Activated naive CD4-positive, alpha-beta T cell treated with anti-CD3 and anti-CD28 coated beads, Interleukin-2, amount 50 U/mL, for 24 hours (primary cell): ENCODE data around the gene ERN2.
A peak's percentile ranks its signal among the peaks of the same experiment; 100 is the strongest.

Experiments
- H3K27ac Mint-ChIP-seq: one replicate; pipeline ENCODE4 v1.8.0; 2021; ENCODE audit warnings: mild to moderate bottlenecking, mixed read lengths
- H3K27me3 Mint-ChIP-seq: one replicate; pipeline ENCODE4 v1.8.0; 2021; ENCODE audit warnings: mixed read lengths
- H3K36me3 Mint-ChIP-seq: one replicate; pipeline ENCODE4 v1.8.0; 2021; ENCODE audit warnings: mixed read lengths
- H3K4me1 Mint-ChIP-seq: one replicate; pipeline ENCODE4 v1.8.0; 2021; ENCODE audit warnings: mixed read lengths
- H3K4me3 Mint-ChIP-seq: one replicate; pipeline ENCODE4 v1.8.0; 2021; ENCODE audit warnings: mild to moderate bottlenecking, mixed read lengths
- H3K9me3 Mint-ChIP-seq: one replicate; pipeline ENCODE4 v1.8.0; 2021; ENCODE audit warnings: mixed read lengths

The ERN2 gene

DNA sequence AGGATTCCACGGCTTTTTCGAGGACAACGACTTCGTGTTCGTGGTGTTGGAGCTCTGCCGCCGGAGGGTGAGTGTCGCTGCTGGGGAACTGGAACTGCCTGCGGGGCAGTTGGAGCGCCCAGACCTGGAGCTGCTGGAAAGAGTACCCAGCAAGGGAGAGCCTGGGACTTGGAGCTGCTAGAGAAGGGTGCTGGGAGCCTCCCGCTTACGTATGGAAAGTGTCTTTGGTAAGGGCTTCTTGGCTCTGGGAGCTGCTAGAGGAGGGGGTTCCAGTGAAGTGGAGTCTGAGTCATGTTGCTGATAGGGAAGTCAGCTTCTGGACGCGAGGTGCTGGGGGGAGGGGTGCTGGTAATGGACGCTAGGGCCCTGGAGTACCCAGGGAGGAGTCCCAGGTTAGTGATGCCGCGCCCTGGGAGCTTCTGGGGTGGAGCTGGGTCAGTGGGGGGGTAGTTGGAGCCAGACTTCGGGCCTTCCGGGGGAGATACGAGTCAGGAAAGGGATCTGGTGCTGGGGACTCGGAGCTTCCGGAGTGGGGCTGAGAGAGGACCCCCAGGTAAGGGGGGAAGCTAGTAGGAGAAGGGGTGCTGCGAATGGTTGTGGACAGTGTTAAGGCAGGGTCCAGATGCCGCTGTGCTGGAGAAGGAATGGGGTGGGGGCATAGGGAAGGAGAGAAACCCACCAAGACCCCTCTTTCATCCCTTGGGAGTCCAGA is 33.6 kb downstream of the ERN2 start:
- H3K27me3 Mint-ChIP-seq: no peaks in the 10 kb centered on the region
- H3K9me3 Mint-ChIP-seq: no peaks in the 10 kb centered on the region
- H3K4me3 Mint-ChIP-seq: peak overlapping the region; percentile 84
- peaks cover 2% of the 10 kb centered on the region for H3K36me3 Mint-ChIP-seq
- H3K27ac Mint-ChIP-seq: no peak overlapping the region
- H3K4me1 Mint-ChIP-seq: peaks cover 9% of the 10 kb centered on the region

DNA sequence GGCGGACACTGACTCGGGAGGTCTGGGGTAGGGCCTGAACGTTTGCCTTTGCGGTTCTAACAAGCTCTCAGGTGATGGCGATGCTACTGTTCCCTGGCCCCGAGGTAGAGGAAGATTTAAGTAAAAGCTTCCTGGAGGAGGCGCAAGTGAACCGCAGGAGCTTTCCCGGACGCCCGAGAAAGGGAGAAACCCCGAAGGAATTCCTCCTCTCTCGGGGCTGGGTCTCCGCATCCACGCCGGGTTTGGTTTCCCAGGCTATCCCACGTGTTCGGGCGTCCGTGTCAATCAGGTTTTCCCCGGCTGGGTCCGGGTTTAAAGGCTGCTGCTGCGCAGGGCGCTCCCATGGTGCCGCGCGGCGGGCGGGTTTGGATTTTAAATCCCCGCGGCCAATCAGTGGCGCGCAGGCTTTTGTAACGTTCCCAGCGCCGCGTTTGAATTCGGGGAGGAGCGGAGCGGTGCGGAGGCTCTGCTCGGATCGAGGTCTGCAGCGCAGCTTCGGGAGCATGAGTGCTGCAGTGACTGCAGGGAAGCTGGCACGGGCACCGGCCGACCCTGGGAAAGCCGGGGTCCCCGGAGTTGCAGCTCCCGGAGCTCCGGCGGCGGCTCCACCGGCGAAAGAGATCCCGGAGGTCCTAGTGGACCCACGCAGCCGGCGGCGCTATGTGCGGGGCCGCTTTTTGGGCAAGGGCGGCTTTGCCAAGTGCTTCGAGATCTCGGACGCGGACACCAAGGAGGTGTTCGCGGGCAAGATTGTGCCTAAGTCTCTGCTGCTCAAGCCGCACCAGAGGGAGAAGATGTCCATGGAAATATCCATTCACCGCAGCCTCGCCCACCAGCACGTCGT is 34.4 kb downstream of the ERN2 start, which contains the start of gene PLK1:
TSS of gene PLK1 (plus strand) at position 460 of the 844 bp plus-strand sequence. CDS start at position 504, 44 bp downstream.
- Mint-ChIP-seq H3K27me3 (no peaks in the 10 kb centered on the region), H3K36me3 (peaks cover 2% of the 10 kb centered on the region), H3K27ac (peak within 1 kb of the TSS; percentile 8), H3K4me1 (peaks cover 9% of the 10 kb centered on the region), H3K4me3 (peak within 1 kb of the TSS; percentile 84), H3K9me3 (no peaks in the 10 kb centered on the region)

DNA sequence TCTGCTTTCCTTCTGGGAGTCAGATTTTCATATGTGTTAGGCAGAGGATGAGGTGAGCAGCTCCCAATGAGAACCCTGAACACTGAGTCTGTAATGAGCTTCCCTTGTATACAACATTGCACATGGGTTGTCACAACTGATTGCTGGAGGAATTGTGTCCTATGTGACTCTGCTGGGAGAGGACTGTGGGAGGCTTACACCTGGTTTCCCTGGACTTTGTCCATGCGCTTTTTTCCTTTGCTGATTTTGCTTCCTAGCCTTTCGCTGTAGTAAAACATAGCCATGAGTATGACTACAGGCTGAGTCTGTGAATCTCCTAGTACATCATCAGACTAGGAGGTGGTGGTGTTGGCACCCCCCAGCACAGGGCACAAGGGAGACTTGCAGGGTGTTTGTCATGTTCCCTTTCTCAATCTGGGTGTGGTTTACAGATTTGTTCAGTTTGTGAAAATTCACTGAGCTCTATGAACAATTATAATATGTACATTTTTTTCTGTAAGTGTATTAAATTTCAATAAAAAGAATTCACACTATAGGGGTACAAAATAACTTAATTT is 36.0 kb downstream of the ERN2 start:
- Mint-ChIP-seq H3K9me3 (no peaks in the 10 kb centered on the region), H3K27me3 (no peaks in the 10 kb centered on the region), H3K27ac (no peak overlapping the region), H3K4me1 (peaks cover 9% of the 10 kb centered on the region), H3K36me3 (peaks cover 2% of the 10 kb centered on the region), H3K4me3 (peak overlapping the region; percentile 84)

DNA sequence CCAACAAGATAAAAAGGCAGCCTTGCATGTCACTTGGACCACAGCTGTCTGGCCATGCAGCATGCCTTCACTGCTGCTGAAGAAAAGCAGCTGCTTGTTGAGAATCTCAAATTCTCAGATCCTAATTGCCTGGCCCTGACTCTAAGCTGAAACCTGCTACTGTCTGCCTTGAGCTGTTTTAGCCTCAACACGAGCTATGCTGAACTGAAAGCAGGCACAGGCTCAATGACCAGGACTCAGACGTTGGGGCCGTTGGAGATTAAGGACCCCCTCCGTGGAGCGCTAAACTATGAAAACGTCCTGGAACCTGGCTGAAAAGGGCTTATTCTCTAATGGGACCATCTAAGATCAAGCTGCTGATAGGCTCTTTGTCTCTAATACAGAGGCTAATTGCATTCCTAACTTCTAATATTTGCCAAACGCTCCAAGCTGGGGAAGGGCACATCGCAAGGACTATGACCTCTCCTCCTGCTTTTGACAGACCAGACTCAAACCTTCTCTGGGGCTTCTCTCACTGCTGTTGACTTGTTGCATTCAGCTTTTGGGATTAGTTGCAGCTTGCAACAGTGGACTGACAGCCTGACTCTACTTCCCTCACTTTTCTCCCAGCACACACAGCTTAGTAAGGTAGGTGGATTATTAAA is 38.9 kb downstream of the ERN2 start:
- Mint-ChIP-seq H3K9me3 (no peaks in the 10 kb centered on the region), H3K36me3 (no peaks in the 10 kb centered on the region), H3K27ac (no peak overlapping the region), H3K4me3 (no peak overlapping the region), H3K4me1 (peaks cover 8% of the 10 kb centered on the region), H3K27me3 (no peaks in the 10 kb centered on the region)

DNA sequence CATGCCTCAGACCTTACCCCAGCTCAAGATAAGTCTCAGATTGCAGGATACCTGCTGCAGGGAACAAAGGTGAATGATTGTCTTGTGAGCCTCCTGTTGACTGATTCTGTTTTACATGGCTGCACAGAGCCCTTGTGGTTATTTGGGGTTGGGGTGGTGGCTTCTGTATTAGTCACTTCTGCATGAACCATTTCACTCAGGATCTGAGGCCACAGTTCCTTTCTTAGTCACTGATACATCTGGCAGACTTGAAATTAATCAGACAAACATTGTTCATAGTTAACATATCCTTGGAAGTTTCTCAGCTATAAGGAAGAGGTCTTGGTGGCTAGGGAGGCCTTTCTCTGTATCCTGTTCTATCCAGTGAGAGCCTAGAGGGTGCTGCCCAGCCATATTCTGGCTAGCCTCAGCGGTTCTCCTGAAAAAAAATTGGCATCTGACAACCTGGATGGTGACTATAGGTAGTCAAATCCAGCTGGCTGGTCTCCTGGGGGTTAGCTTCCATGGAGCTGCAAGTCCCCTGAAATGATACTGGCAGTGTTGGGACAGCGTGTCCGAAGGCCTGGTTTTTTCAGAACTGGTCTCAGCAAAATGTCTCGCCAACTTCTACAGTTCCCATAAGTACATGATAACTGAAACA is 42.8 kb downstream of the ERN2 start:
- no peak overlapping the region for H3K4me3 Mint-ChIP-seq

DNA sequence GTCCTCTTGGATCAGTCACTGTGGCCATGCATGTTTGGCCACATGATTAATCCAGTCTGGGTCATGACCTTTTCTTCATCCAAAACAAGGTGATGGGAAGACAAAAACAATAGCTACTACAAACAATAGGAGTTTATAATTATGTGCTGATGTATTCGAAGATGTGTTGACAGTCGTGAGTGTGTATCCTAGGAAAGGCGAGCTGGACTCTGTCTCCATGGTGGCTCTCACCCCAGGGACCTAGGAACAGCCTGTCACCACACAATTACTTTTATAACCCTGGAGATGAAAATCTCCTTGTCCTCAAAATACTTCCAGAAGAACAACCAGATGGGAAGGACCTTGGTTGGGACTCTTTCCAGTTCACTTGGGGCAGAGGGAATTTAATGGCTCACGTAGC is 44.1 kb downstream of the ERN2 start:
- Mint-ChIP-seq H3K27me3 (no peaks in the 10 kb centered on the region), H3K9me3 (no peaks in the 10 kb centered on the region), H3K4me1 (peaks cover 6% of the 10 kb centered on the region), H3K36me3 (peaks cover 13% of the 10 kb centered on the region), H3K27ac (no peak overlapping the region), H3K4me3 (no peak overlapping the region)

More for the DNA sequence above, 42.8 kb downstream of the ERN2 start:
- Mint-ChIP-seq H3K27me3 (no peaks in the 10 kb centered on the region), H3K4me1 (peaks cover 6% of the 10 kb centered on the region), H3K36me3 (peaks cover 9% of the 10 kb centered on the region), H3K27ac (no peak overlapping the region), H3K9me3 (no peaks in the 10 kb centered on the region)

DNA sequence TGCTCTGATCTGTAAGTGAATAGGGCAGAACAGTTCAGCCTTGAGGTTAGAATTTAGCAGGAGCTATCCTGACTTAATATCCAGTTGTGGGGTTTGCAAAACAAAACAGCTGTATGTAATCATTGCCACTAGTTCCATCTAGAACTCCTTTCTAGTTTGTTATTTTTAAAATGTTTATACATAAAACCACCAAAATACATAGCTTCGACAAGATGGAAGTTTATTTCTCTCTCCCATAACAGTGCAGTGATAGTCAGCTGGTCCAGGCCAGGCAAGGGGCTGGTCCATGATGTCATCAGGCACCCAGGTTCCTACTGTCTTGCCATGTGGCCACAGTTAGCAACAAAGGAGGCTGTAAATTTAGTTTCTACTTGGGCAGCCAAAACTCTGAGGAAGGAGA is 44.8 kb downstream of the ERN2 start:
- Mint-ChIP-seq H3K4me3 (no peak overlapping the region), H3K9me3 (no peaks in the 10 kb centered on the region), H3K36me3 (peaks cover 13% of the 10 kb centered on the region), H3K27ac (peak overlapping the region; percentile 11), H3K4me1 (peaks cover 6% of the 10 kb centered on the region), H3K27me3 (no peaks in the 10 kb centered on the region)

DNA sequence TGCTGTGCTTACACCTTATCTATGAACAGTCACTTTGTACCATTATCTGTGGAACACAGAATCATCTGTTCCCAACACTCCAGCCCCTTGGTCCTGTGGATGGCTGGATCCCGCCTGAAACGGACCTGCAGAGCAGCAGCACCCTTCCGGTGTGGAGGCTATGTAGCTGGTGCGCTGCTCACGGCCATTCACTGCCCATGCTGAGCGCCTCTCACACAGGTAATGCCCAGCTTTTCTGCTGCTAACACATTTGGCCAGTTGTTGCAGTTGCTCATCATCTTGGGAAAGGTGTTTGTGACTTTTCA is 45.7 kb downstream of the ERN2 start:
- H3K27me3 Mint-ChIP-seq: no peaks in the 10 kb centered on the region
- no peak overlapping the region for H3K4me3 Mint-ChIP-seq
- H3K36me3 Mint-ChIP-seq: peaks cover 13% of the 10 kb centered on the region
- peaks cover 6% of the 10 kb centered on the region for H3K4me1 Mint-ChIP-seq
- H3K9me3 Mint-ChIP-seq: no peaks in the 10 kb centered on the region
- H3K27ac Mint-ChIP-seq: no peak overlapping the region

DNA sequence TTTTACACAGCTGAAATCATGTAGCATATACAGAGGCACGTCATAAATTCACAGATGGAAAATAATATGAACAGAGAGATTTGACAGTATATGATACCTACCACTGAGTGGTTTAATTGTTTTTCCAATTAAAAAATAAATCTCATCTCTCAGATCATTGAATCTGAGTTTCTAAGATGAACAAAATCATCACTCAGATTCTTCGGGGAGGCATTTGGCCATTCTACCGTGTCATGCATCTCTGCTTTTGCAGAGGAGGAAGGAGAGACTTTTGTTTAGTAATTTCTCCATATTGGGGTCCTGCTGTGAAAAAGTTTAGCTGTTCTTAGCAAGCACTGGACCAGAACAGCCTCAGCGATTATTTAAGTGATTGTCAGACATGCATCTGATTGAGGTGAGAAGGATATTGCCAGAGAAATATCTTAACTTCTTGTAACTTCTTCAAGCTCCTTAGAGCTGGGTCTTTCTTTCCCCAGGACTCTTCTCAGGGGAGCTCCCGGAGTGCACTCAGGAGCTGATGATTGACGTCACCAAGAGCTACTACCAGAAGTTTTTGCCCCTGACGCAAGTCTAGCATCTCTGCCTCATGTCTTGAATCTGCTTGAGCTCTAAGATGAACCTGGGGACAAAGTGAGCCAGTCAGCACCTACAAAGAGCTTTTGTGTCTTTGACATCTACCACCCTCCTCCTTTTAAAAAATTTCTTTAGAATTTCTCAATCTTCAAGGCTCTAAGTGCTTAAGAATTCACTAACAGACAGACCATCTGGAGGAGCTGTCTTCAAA is 46.3 kb downstream of the ERN2 start:
- Mint-ChIP-seq H3K27ac (no peak overlapping the region), H3K4me1 (peaks cover 6% of the 10 kb centered on the region), H3K4me3 (no peak overlapping the region), H3K9me3 (no peaks in the 10 kb centered on the region), H3K36me3 (peaks cover 15% of the 10 kb centered on the region), H3K27me3 (no peaks in the 10 kb centered on the region)

DNA sequence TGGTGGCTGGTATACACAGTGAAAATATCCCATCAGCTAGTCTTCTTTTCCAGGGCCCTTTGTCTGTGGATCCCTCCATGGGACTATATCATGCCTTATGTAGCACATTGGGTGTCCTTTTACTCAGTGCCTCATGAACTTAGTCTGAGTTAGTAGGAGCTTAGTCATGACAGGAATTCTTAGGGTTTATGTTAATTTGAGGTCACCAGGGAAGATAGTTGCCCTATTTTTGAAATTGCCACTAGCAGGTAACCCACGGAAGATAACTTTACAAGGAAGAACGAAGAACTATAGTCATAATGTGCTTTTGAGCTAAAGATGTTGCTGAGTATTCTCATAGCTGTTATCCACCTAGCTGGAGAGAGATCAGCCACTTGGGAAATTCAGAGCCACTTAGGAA is 49.1 kb downstream of the ERN2 start:
- no peak overlapping the region for H3K27ac Mint-ChIP-seq
- no peaks in the 10 kb centered on the region for H3K4me1 Mint-ChIP-seq
- H3K36me3 Mint-ChIP-seq: peaks cover 23% of the 10 kb centered on the region
- H3K9me3 Mint-ChIP-seq: no peaks in the 10 kb centered on the region
- H3K27me3 Mint-ChIP-seq: no peaks in the 10 kb centered on the region
- no peak overlapping the region for H3K4me3 Mint-ChIP-seq

DNA sequence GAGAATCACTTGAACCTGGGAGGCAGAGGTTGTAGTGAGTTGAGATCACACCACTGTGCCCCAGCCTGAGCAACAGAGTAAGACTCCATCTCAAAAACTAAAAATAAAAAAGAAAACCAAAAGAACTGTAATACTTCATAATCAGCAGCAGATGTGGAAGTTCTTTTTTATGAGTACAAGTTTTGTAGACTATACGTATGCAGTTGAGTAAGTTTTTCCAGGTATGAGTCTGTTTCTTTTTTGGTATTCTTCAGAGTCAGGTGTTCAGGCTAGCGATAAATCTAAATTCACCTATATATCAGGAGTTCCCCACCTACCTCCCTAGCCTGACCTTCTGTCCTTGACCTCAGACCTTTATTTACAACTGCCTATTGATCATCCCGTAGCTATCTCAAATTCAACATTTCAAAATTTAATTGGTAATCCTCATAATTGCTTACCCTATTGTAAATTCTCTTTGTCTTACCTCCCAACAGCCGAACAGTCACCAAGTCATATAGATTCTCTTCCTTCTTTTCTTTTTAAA is 61.0 kb downstream of the ERN2 start:
- Mint-ChIP-seq H3K9me3 (no peaks in the 10 kb centered on the region), H3K27ac (peak overlapping the region; percentile 86), H3K36me3 (peaks cover 35% of the 10 kb centered on the region), H3K4me1 (peaks cover 34% of the 10 kb centered on the region), H3K27me3 (no peaks in the 10 kb centered on the region), H3K4me3 (peak overlapping the region; percentile 24)

DNA sequence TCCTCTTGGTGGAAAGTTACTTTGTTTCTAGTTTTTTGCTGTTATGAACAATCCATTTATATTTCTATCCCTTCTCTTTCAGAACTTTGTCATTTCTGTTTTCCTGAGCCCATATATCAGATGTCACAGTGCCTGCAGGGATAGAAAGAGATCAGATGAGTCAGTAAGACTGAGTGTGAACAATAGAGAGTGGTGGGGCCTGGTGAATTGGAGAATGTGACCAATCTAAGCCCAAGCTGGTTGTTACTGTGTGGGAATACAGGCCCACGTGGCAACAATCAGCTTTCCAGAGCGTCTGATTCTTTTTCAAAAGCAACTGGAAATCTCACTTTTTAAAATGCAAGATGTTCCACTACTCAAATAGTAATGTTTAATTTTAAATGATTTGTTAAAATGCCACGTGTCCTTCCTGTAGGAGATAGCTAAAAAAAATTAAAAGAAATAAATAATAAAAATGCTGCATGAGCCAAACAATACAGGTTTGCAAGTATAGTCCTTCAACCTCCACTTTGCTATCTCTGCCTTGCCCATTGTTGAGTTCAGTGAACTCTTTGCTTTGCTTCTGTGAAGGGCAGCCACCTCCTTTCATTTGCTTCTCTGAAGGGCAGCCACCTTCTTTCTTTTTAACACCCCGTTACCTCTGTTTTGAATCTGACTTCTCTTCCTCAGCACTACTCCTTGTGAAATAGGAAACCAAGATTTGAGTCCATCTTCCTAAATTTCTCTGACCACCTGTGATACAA is 62.2 kb downstream of the ERN2 start:
- H3K9me3 Mint-ChIP-seq: no peaks in the 10 kb centered on the region
- peak overlapping the region; percentile 1 for H3K4me3 Mint-ChIP-seq
- peaks cover 46% of the 10 kb centered on the region for H3K4me1 Mint-ChIP-seq
- H3K27me3 Mint-ChIP-seq: no peaks in the 10 kb centered on the region
- peaks cover 45% of the 10 kb centered on the region for H3K36me3 Mint-ChIP-seq
- no peak overlapping the region for H3K27ac Mint-ChIP-seq

DNA sequence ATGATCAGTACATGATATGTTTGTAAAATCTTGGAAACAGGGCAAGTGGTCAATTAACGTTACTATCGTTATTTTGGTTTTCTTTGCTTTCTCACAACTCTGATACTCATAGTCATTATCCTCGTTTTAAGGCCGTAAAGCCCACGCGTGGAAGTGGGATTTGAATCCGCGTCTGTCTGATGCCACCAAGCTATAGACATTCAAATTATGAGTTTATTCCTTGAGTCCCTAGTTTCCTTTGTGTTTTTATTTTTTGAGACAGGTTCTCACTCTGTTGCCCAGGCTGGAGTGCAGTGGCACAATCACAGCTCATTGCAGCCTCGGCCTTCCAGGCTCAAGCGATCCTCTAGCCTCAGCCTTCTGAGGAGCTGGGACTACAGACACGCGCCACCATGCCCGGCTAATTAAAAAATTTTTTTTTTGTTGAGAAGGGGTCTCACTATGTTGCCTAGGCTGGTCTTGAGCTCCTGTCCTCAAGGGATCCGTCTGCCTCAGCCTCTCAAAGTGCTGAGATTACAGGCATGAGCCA is 70.7 kb downstream of the ERN2 start:
- Mint-ChIP-seq H3K36me3 (peaks cover 19% of the 10 kb centered on the region), H3K4me1 (peaks cover 42% of the 10 kb centered on the region), H3K27me3 (no peaks in the 10 kb centered on the region)

More for the DNA sequence above, 70.7 kb downstream of the ERN2 start:
- H3K9me3 Mint-ChIP-seq: peaks cover 5% of the 10 kb centered on the region
- peak overlapping the region; percentile 94 for H3K4me3 Mint-ChIP-seq
- peak overlapping the region; percentile 97 for H3K27ac Mint-ChIP-seq
